ENCODE results near the gene TBX4.
"Not testable (repeated sequence)": the region's sequence is repeated elsewhere in the genome, so short reads cannot be mapped to it uniquely, and the experiment has no call there.

DNA sequence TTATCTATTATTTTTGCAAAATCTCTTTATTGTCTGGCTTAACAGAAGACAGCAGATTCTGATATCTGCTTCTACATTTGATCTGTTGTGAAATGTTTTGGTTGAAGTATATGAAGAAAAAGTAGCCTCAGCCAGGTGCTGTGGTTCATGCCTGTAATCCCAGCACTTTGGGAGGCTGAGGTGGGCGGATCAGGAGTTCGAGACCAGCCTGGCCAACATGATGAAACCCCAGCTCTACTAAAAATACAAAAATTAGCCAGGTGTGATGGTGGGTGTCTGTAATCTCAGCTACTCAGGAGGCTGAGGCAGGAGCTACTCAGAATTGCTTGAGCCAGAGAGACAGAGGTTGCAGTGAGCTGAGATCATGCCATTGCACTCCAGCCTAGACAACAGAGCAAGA lies 75.2 kb downstream of the TBX4 start:
- TF ChIP-seq, protein P1, sequence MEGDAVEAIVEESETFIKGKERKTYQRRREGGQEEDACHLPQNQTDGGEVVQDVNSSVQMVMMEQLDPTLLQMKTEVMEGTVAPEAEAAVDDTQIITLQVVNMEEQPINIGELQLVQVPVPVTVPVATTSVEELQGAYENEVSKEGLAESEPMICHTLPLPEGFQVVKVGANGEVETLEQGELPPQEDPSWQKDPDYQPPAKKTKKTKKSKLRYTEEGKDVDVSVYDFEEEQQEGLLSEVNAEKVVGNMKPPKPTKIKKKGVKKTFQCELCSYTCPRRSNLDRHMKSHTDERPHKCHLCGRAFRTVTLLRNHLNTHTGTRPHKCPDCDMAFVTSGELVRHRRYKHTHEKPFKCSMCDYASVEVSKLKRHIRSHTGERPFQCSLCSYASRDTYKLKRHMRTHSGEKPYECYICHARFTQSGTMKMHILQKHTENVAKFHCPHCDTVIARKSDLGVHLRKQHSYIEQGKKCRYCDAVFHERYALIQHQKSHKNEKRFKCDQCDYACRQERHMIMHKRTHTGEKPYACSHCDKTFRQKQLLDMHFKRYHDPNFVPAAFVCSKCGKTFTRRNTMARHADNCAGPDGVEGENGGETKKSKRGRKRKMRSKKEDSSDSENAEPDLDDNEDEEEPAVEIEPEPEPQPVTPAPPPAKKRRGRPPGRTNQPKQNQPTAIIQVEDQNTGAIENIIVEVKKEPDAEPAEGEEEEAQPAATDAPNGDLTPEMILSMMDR (IDR thresholded peaks at IDR 0.05): not testable (repeated sequence)
- not testable (repeated sequence) for TF ChIP-seq EZH2 (IDR thresholded peaks at IDR 0.05)
